ENCODE measurements around the gene TMSB10.
"Not testable (repeated sequence)": the region's sequence is repeated elsewhere in the genome, so short reads cannot be mapped to it uniquely, and the experiment has no call there.

The TMSB10 gene

DNA sequence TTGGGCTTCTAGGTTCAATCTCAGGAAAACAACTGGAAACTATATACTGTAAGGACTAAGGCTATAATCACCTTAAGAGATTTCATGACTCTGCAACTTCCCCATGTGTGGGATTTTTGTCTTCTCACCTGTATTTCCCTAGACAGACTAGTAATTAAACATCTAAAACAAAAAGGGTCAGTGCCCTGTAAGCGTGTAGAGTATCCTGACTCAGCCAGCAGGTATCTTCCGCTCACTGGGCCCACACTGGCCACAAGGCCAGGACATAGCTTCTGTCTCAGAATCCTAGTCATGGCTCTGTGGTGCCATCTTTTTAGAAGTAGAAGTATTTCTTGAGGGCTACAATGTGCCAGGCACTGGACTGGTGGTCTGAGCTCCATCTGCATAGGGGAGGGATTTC, 36.7 kb downstream of the TMSB10 start:
- Histone ChIP-seq H3K9me3 (ENCODE audit: control insufficient read depth, insufficient read depth, low read depth, low read length) (no peaks in the 10 kb centered on the region), H3K9ac (ENCODE audit: low read length) (no peak overlapping the region), H3K27ac (ENCODE audit: low read depth, low read length) (no peak overlapping the region), H3K4me1 (ENCODE audit: control insufficient read depth, insufficient read depth, low read length) (peaks cover 25% of the 10 kb centered on the region), H3K27me3 (ENCODE audit: control insufficient read depth, insufficient read depth, low read length) (no peaks in the 10 kb centered on the region), H3K36me3 (ENCODE audit: control insufficient read depth, insufficient read depth, low read length) (no peaks in the 10 kb centered on the region), H3K4me3 (ENCODE audit: low read depth, low read length) (no peak overlapping the region)

DNA sequence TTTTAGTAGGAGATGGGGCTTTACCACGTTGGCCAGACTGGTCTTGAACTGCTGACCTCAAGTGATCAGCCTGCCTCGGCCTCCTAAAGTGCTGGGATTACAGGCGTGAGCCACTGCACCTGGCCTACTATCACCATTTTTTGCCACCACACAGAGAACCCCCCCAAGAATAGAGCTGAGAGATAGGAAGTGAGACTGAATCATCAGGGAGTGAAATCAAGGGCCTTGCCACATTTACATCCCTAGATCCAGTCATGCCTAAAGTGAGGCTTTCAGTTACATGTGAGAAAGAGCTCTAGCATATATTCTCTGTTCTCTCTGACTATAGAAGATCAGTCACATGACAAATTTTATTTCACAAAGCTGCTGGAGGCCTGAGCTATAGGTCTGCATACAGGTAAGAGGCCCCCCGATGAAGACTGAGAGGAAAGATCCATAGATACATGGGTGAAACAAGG, 37.5 kb downstream of the TMSB10 start:
- Histone ChIP-seq H3K9ac (ENCODE audit: low read length) (no peak overlapping the region), H3K27me3 (ENCODE audit: control insufficient read depth, insufficient read depth, low read length) (no peaks in the 10 kb centered on the region), H3K4me1 (ENCODE audit: control insufficient read depth, insufficient read depth, low read length) (peaks cover 25% of the 10 kb centered on the region), H3K27ac (ENCODE audit: low read depth, low read length) (no peak overlapping the region), H3K9me3 (ENCODE audit: control insufficient read depth, insufficient read depth, low read depth, low read length) (no peaks in the 10 kb centered on the region), H3K4me3 (ENCODE audit: low read depth, low read length) (no peak overlapping the region), H3K36me3 (ENCODE audit: control insufficient read depth, insufficient read depth, low read length) (no peaks in the 10 kb centered on the region)

DNA sequence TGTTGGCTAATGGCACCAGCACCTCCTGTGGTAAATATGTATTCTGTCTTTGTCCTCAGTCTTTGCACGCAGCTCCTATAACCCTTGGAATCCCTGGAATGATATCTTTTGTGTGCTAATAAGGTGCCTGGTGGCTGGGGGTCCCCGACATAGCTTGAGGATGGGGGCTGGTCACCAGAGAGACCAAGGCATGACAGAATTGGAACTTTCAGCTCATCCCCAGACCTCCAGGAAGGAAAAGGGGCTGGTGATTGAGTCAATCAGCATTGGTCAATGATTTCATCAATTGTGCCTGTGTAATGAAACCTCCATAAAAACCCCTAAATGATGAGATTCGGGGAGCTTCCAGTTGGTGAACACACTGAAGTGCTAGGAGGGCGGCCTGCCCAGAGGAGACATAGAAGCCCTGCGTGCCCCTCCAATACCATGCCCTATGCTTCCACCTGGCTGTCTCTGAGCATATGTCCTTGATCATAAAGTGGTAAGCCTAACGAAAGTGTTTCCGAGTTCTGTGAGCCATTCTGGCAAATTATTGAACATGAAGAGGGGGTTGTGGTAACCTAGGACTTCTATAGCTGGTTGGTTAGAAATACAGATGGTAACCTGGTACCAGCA, 38.9 kb downstream of the TMSB10 start:
- Histone ChIP-seq H3K27me3 (ENCODE audit: control insufficient read depth, insufficient read depth, low read length) (no peaks in the 10 kb centered on the region), H3K27ac (ENCODE audit: low read depth, low read length) (no peak overlapping the region), H3K4me3 (ENCODE audit: low read depth, low read length) (no peak overlapping the region), H3K9ac (ENCODE audit: low read length) (no peak overlapping the region), H3K4me1 (ENCODE audit: control insufficient read depth, insufficient read depth, low read length) (peaks cover 21% of the 10 kb centered on the region), H3K9me3 (ENCODE audit: control insufficient read depth, insufficient read depth, low read depth, low read length) (no peaks in the 10 kb centered on the region), H3K36me3 (ENCODE audit: control insufficient read depth, insufficient read depth, low read length) (no peaks in the 10 kb centered on the region)

DNA sequence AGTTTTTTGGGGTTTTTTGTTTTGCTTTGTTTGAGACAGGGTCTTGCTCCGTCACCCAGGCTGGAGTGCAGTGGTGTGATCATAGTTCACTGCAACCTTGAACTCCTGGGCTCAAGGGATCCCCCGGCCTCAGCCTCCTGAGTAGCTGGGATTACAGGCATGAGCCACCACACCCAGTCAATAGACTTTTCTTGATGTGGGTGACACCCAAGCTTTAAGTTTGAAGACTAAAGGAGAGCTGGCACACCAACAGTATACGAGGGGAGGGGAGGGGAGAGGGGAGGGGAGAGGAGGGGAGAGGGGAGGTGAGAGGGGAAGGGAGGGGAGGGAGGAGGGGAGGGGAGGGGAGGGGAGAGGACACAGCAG, 40.4 kb downstream of the TMSB10 start:
- not testable (repeated sequence) for H3K9ac ChIP-seq (ENCODE audit: low read length); H3K36me3 ChIP-seq (ENCODE audit: control insufficient read depth, insufficient read depth, low read length); H3K4me3 ChIP-seq (ENCODE audit: low read depth, low read length); H3K27ac ChIP-seq (ENCODE audit: low read depth, low read length); H3K9me3 ChIP-seq (ENCODE audit: control insufficient read depth, insufficient read depth, low read depth, low read length); H3K27me3 ChIP-seq (ENCODE audit: control insufficient read depth, insufficient read depth, low read length)
- peaks cover 13% of the 10 kb centered on the region for H3K4me1 ChIP-seq (ENCODE audit: control insufficient read depth, insufficient read depth, low read length)

DNA sequence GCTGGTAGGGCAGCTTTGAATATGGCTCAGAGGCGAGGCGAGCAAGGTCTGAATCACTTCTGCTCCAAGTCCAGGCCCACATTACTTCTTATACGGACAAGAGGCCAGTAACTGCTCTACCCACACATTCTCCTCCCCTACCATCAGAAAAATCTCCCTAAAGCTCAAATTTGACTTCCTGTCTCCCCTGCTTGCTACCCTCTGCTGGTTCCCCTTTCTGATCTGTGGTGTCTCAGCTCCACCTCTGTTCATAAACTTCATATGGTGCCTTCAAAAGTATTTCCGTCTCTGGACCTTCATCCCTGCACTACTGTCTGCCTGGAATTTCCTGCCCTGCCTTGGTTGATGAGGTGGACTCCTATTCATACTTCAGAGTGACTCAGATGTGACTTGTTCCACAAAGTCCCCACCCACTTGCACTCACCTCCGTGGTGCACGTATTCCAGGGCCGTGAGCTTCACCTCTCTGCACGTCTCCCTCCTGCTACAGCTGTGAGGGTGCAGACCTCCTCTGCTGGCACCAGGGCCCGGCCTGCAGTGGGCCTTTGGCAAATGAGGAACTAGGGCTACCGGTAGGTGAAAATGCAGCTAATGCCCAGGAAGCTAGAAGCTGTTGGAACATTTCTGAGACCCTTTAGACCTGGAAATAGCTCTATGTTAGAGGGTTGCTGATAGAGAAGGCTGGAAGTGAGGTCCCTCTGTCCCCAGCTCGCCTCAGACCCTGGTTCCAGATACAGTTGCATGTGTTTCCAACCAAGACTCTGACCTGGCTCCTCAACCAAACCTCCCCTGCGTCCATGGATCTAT, 41.0 kb downstream of the TMSB10 start:
- no peaks in the 10 kb centered on the region for H3K36me3 ChIP-seq (ENCODE audit: control insufficient read depth, insufficient read depth, low read length)
- no peaks in the 10 kb centered on the region for H3K9me3 ChIP-seq (ENCODE audit: control insufficient read depth, insufficient read depth, low read depth, low read length)
- H3K27ac ChIP-seq (ENCODE audit: low read depth, low read length) = no peak overlapping the region
- H3K27me3 ChIP-seq (ENCODE audit: control insufficient read depth, insufficient read depth, low read length) = no peaks in the 10 kb centered on the region
- no peak overlapping the region for H3K4me3 ChIP-seq (ENCODE audit: low read depth, low read length)
- H3K4me1 ChIP-seq (ENCODE audit: control insufficient read depth, insufficient read depth, low read length) = peaks cover 8% of the 10 kb centered on the region; the same call in 1 of the 2 replicates
- no peak overlapping the region for H3K9ac ChIP-seq (ENCODE audit: low read length)

DNA sequence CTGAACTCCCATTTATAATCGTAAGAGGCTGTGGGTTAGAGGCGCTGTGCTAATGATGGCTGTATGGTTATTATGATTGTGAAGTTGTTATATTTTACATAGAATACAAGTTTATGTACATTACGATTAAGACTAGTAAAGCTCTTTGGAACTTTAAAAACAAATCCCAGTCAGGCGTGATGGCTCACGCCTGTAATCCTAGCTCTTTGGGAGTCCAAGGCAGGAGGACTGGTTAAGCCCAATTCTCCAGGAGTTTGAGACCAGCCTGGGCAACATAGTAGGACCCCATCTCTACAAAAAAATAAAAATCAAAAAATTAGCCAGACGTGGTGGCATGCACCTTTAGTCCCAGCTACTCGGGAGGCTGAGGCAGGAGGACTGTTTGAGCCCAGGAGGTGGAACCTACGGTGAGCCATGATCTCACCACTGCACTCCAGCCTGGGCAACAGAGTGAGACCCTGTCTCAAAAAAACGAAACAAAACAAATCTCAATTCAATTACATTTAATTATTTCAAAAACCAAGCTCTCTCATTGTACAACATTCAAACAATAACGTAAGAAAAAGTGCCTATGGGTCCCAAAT, 41.6 kb downstream of the TMSB10 start:
- Histone ChIP-seq H3K4me3 (ENCODE audit: low read depth, low read length) (no peak overlapping the region), H3K4me1 (ENCODE audit: control insufficient read depth, insufficient read depth, low read length) (peaks cover 8% of the 10 kb centered on the region; the same call in 1 of the 2 replicates), H3K27me3 (ENCODE audit: control insufficient read depth, insufficient read depth, low read length) (no peaks in the 10 kb centered on the region), H3K36me3 (ENCODE audit: control insufficient read depth, insufficient read depth, low read length) (no peaks in the 10 kb centered on the region), H3K9me3 (ENCODE audit: control insufficient read depth, insufficient read depth, low read depth, low read length) (no peaks in the 10 kb centered on the region), H3K9ac (ENCODE audit: low read length) (no peak overlapping the region), H3K27ac (ENCODE audit: low read depth, low read length) (no peak overlapping the region)

DNA sequence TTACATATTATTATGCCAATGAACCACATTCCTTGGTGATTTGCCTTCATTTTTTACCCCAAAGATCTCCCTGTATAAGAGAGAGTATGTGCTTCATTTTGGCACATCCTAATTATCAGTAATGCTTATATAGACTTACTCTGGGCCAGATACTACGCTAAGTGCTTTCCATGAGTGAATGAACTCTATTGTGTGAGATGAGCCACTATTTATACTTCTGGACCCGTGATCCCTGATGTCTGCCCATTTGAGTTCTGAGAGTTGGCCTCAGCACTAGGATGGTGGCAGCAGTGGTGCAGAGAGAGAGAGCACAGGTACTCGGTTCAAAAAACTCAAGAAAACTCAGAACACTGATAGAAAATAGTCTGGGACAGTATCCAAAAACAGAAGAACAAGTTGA, 48.1 kb downstream of the TMSB10 start:
- Histone ChIP-seq H3K9ac (ENCODE audit: low read length) (no peak overlapping the region), H3K4me1 (ENCODE audit: control insufficient read depth, insufficient read depth, low read length) (peaks cover 27% of the 10 kb centered on the region), H3K36me3 (ENCODE audit: control insufficient read depth, insufficient read depth, low read length) (no peaks in the 10 kb centered on the region), H3K27ac (ENCODE audit: low read depth, low read length) (no peak overlapping the region), H3K4me3 (ENCODE audit: low read depth, low read length) (no peak overlapping the region), H3K9me3 (ENCODE audit: control insufficient read depth, insufficient read depth, low read depth, low read length) (no peaks in the 10 kb centered on the region), H3K27me3 (ENCODE audit: control insufficient read depth, insufficient read depth, low read length) (no peaks in the 10 kb centered on the region)

DNA sequence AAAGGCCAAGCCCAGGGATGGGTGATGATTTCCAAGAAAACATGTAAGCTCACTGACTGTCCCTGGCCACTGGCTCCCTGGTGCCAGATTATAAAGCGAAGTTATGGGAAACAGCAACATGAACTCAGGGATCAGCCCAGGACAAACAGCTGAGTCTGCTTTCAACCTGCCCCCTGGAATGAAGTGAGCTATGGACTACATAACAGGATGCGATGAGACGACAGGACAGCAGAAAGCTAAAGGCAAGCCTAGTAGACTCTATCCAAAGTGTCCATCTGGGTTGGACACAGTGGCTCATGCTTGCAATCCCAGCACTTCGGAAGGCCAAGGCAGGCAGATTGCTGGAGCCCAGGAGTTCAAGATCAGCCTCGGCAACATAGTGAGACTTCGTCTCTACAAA, 48.9 kb downstream of the TMSB10 start:
- Histone ChIP-seq H3K27me3 (ENCODE audit: control insufficient read depth, insufficient read depth, low read length) (no peaks in the 10 kb centered on the region), H3K4me1 (ENCODE audit: control insufficient read depth, insufficient read depth, low read length) (peaks cover 35% of the 10 kb centered on the region), H3K27ac (ENCODE audit: low read depth, low read length) (no peak overlapping the region), H3K4me3 (ENCODE audit: low read depth, low read length) (no peak overlapping the region), H3K36me3 (ENCODE audit: control insufficient read depth, insufficient read depth, low read length) (no peaks in the 10 kb centered on the region), H3K9ac (ENCODE audit: low read length) (no peak overlapping the region), H3K9me3 (ENCODE audit: control insufficient read depth, insufficient read depth, low read depth, low read length) (no peaks in the 10 kb centered on the region)
